ENCODE measurements around the gene LRCH1.

The LRCH1 gene

DNA sequence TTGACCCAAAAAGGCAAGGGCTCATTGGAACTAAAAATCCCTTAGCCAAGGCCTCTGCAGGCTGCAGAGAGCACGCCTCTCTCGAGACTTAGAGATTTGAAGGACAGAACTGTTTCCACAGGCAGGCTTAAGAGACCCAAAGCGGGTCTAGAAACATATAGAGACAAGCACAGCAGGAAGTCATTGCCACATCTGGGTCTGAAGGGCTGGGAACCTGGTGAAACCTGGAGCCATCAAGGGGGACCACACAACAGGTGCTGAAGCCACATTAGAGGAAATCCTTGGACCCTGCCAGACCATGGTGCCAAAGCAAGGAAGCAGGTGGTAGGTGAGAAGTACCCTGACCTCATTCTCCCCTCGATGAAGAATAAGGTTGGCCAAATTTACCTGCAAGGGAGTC lies 33.8 kb upstream of the LRCH1 start:
- H3K4me1 ChIP-seq (ENCODE audit: control extremely low read depth in 1 of 4, control insufficient read depth in 4 of 4, insufficient read depth in 4 of 4, low read length in 3 of 4) = peaks cover 2 to 10% (median 7%) of the 10 kb centered on the region in 4 experiments
- POLR2A ChIA-PET = no interaction called here
- H3K27ac ChIP-seq (ENCODE audit: insufficient read depth in 1 of 2, low read depth in 1 of 2, low read length in 2 of 2, poor library complexity in 1 of 2, severe bottlenecking in 2 of 2) = no peak overlapping the region
- no peak overlapping the region for H3K4me3 ChIP-seq (ENCODE audit: control insufficient read depth in 1 of 7, extremely low read depth in 1 of 7, insufficient read depth in 4 of 7, low read depth in 2 of 7, low read length in 6 of 7)
- H3K9me3 ChIP-seq (ENCODE audit: control extremely low read depth in 1 of 5, control insufficient read depth in 4 of 5, insufficient read depth in 2 of 5, low read depth in 1 of 5, low read length in 4 of 5) = peaks cover 0 to 6% (median 3%) of the 10 kb centered on the region in 5 experiments
- 87% methylated on average over 4 of the region's 4 CpGs for WGBS (ENCODE audit: insufficient coverage)
- peak in 1 of 3 donors; percentile 18 for DNase-seq
- CTCF ChIA-PET = interaction anchor here (1.6 kb wide), 1 partner anchor 51 kb away, joined by 3 read pairs; no protein-coding TSS in a partner anchor
- H3K36me3 ChIP-seq (ENCODE audit: control insufficient read depth in 4 of 4, insufficient read depth in 4 of 4, low read length in 3 of 4) = no peaks in the 10 kb centered on the region
- H3K27me3 ChIP-seq (replicated peaks in 2 of 5; ENCODE audit: control insufficient read depth in 4 of 5, insufficient read depth in 5 of 5, low read length in 4 of 5) = no peaks in the 10 kb centered on the region

- ChIA-PET CTCF (interaction anchor here (1.2 to 1.7 kb wide), 4 partner anchors 13 to 52 kb away, joined by 3 to 5 read pairs (median 4); no protein-coding TSS in a partner anchor), POLR2A (no interaction called here)
- Histone ChIP-seq H3K27me3 (replicated peaks in 2 of 5; ENCODE audit: control insufficient read depth in 4 of 5, insufficient read depth in 5 of 5, low read length in 4 of 5) (no peaks in the 10 kb centered on the region), H3K27ac (ENCODE audit: insufficient read depth in 1 of 2, low read depth in 1 of 2, low read length in 2 of 2, poor library complexity in 1 of 2, severe bottlenecking in 2 of 2) (no peak overlapping the region), H3K9me3 (ENCODE audit: control extremely low read depth in 1 of 5, control insufficient read depth in 4 of 5, insufficient read depth in 2 of 5, low read depth in 1 of 5, low read length in 4 of 5) (peaks cover 0 to 6% (median 3%) of the 10 kb centered on the region in 5 experiments), H3K4me3 (ENCODE audit: control insufficient read depth in 1 of 7, extremely low read depth in 1 of 7, insufficient read depth in 4 of 7, low read depth in 2 of 7, low read length in 6 of 7) (peak overlapping the region in 1 of 7 experiments; percentile 11), H3K36me3 (ENCODE audit: control insufficient read depth in 4 of 4, insufficient read depth in 4 of 4, low read length in 3 of 4) (no peaks in the 10 kb centered on the region), H3K4me1 (ENCODE audit: control extremely low read depth in 1 of 4, control insufficient read depth in 4 of 4, insufficient read depth in 4 of 4, low read length in 3 of 4) (peaks cover 2 to 10% (median 7%) of the 10 kb centered on the region in 4 experiments)
- peak in 1 of 3 donors; percentile 9 for DNase-seq
- 21% methylated on average over 2 of the region's 2 CpGs for WGBS (ENCODE audit: insufficient coverage)
Observed at GRCh38 chr13:46520166-46520565, 32.8 kb upstream of the LRCH1 start.

GRCh38 chr13:46521486-46521885 lies 31.5 kb upstream of the LRCH1 start:
- CTCF ChIA-PET = interaction anchor here (1.4 to 1.7 kb wide), 2 partner anchors 29 to 30 kb away, joined by 4 to 5 read pairs; no protein-coding TSS in a partner anchor
- Histone ChIP-seq H3K4me1 (ENCODE audit: control extremely low read depth in 1 of 4, control insufficient read depth in 4 of 4, insufficient read depth in 4 of 4, low read length in 3 of 4) (peaks cover 2 to 10% (median 7%) of the 10 kb centered on the region in 4 experiments), H3K9me3 (ENCODE audit: control extremely low read depth in 1 of 5, control insufficient read depth in 4 of 5, insufficient read depth in 2 of 5, low read depth in 1 of 5, low read length in 4 of 5) (peaks cover 0 to 6% (median 3%) of the 10 kb centered on the region in 5 experiments), H3K27me3 (replicated peaks in 2 of 5; ENCODE audit: control insufficient read depth in 4 of 5, insufficient read depth in 5 of 5, low read length in 4 of 5) (no peaks in the 10 kb centered on the region), H3K36me3 (ENCODE audit: control insufficient read depth in 4 of 4, insufficient read depth in 4 of 4, low read length in 3 of 4) (no peaks in the 10 kb centered on the region), H3K4me3 (ENCODE audit: control insufficient read depth in 1 of 7, extremely low read depth in 1 of 7, insufficient read depth in 4 of 7, low read depth in 2 of 7, low read length in 6 of 7) (no peak overlapping the region), H3K27ac (ENCODE audit: insufficient read depth in 1 of 2, low read depth in 1 of 2, low read length in 2 of 2, poor library complexity in 1 of 2, severe bottlenecking in 2 of 2) (no peak overlapping the region)
- 100% methylated on average over 1 of the region's 3 CpGs for WGBS (ENCODE audit: insufficient coverage)
- DNase-seq = no peak
- POLR2A ChIA-PET = interaction anchor here (0.6 kb wide), 1 partner anchor 25 kb away, joined by 3 read pairs; no protein-coding TSS in a partner anchor

DNA sequence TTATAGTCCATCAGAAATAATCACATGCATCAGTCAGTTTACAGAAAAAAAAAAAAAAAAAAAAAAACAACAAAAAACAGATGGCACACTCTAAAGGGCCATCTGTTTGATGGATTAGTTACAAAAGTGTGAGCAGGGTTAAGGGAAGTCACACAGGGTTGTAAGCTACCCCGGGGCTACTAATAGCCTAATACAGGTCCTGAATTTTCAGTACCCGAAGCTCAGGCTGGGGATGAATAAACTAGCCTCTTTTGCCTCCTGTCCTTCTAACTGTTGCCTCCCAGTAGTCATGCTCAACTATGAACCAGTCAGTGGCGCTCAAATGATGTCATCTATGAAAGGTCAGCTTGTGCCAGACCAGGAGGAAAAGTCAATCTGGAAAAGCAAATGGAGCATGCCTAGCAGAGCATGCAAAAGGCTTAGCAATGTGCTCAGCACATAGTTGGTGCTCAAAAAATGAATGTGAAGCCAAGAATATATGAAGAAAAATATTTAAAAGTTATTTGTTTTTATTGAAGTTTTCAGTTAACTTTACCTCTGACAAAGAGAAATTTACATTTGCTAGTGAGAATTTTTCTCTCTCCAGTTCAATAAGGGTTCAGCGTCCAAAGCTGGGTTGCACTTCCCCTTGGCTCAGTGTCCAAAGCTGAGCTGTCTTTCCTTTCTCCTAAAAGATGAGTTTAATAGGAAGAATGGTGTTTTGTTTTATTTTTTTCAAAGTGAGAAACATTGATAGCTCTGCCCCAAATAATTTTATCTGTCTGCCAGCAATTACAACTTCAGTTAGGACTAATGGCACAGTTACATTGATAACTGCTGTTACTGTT lies 30.8 kb upstream of the LRCH1 start:
- Histone ChIP-seq H3K27ac (ENCODE audit: insufficient read depth in 1 of 2, low read depth in 1 of 2, low read length in 2 of 2, poor library complexity in 1 of 2, severe bottlenecking in 2 of 2) (no peak overlapping the region), H3K4me1 (ENCODE audit: control extremely low read depth in 1 of 4, control insufficient read depth in 4 of 4, insufficient read depth in 4 of 4, low read length in 3 of 4) (peaks cover 2 to 10% (median 7%) of the 10 kb centered on the region in 4 experiments), H3K4me3 (ENCODE audit: control insufficient read depth in 1 of 7, extremely low read depth in 1 of 7, insufficient read depth in 4 of 7, low read depth in 2 of 7, low read length in 6 of 7) (no peak overlapping the region), H3K9me3 (ENCODE audit: control extremely low read depth in 1 of 5, control insufficient read depth in 4 of 5, insufficient read depth in 2 of 5, low read depth in 1 of 5, low read length in 4 of 5) (peaks cover 0 to 6% (median 3%) of the 10 kb centered on the region in 5 experiments), H3K36me3 (ENCODE audit: control insufficient read depth in 4 of 4, insufficient read depth in 4 of 4, low read length in 3 of 4) (no peaks in the 10 kb centered on the region), H3K27me3 (replicated peaks in 2 of 5; ENCODE audit: control insufficient read depth in 4 of 5, insufficient read depth in 5 of 5, low read length in 4 of 5) (no peaks in the 10 kb centered on the region)
- ChIA-PET POLR2A (interaction anchor here (0.6 kb wide), 1 partner anchor 25 kb away, joined by 3 read pairs; no protein-coding TSS in a partner anchor), CTCF (interaction anchor here (1.4 to 1.5 kb wide), 3 partner anchors 12 to 199 kb away, joined by 4 to 5 read pairs (median 5); no protein-coding TSS in a partner anchor)
- 67% methylated on average over 3 of the region's 4 CpGs for WGBS (ENCODE audit: insufficient coverage)
- DNase-seq = no peak

- H3K36me3 ChIP-seq (ENCODE audit: control insufficient read depth in 4 of 4, insufficient read depth in 4 of 4, low read length in 3 of 4) = no peaks in the 10 kb centered on the region
- POLR2A ChIA-PET = no interaction called here
- no peak overlapping the region for H3K4me3 ChIP-seq (ENCODE audit: control insufficient read depth in 1 of 7, extremely low read depth in 1 of 7, insufficient read depth in 4 of 7, low read depth in 2 of 7, low read length in 6 of 7)
- CTCF ChIA-PET = interaction anchor here (1.4 to 1.5 kb wide), 3 partner anchors 11 to 199 kb away, joined by 4 to 5 read pairs (median 5); no protein-coding TSS in a partner anchor
- no peak overlapping the region for H3K27ac ChIP-seq (ENCODE audit: insufficient read depth in 1 of 2, low read depth in 1 of 2, low read length in 2 of 2, poor library complexity in 1 of 2, severe bottlenecking in 2 of 2)
- no peak for DNase-seq
- H3K4me1 ChIP-seq (ENCODE audit: control extremely low read depth in 1 of 4, control insufficient read depth in 4 of 4, insufficient read depth in 4 of 4, low read length in 3 of 4) = peaks cover 2 to 10% (median 7%) of the 10 kb centered on the region in 4 experiments
- H3K27me3 ChIP-seq (replicated peaks in 2 of 5; ENCODE audit: control insufficient read depth in 4 of 5, insufficient read depth in 5 of 5, low read length in 4 of 5) = no peaks in the 10 kb centered on the region
- peaks cover 0 to 6% (median 3%) of the 10 kb centered on the region in 5 experiments for H3K9me3 ChIP-seq (ENCODE audit: control extremely low read depth in 1 of 5, control insufficient read depth in 4 of 5, insufficient read depth in 2 of 5, low read depth in 1 of 5, low read length in 4 of 5)
Observed at GRCh38 chr13:46522748-46523030, 30.3 kb upstream of the LRCH1 start.

- Histone ChIP-seq H3K27ac (ENCODE audit: insufficient read depth in 1 of 2, low read depth in 1 of 2, low read length in 2 of 2, poor library complexity in 1 of 2, severe bottlenecking in 2 of 2) (no peak overlapping the region), H3K36me3 (ENCODE audit: control insufficient read depth in 4 of 4, insufficient read depth in 4 of 4, low read length in 3 of 4) (no peaks in the 10 kb centered on the region), H3K27me3 (replicated peaks in 2 of 5; ENCODE audit: control insufficient read depth in 4 of 5, insufficient read depth in 5 of 5, low read length in 4 of 5) (no peaks in the 10 kb centered on the region), H3K4me3 (ENCODE audit: control insufficient read depth in 1 of 7, extremely low read depth in 1 of 7, insufficient read depth in 4 of 7, low read depth in 2 of 7, low read length in 6 of 7) (no peak overlapping the region), H3K9me3 (ENCODE audit: control extremely low read depth in 1 of 5, control insufficient read depth in 4 of 5, insufficient read depth in 2 of 5, low read depth in 1 of 5, low read length in 4 of 5) (peaks cover 0 to 6% (median 3%) of the 10 kb centered on the region in 5 experiments), H3K4me1 (ENCODE audit: control extremely low read depth in 1 of 4, control insufficient read depth in 4 of 4, insufficient read depth in 4 of 4, low read length in 3 of 4) (peaks cover 2 to 10% (median 7%) of the 10 kb centered on the region in 4 experiments)
- no CpG with 5 or more reads among the region's 2 CpGs for WGBS (ENCODE audit: insufficient coverage)
- ChIA-PET CTCF (interaction anchor here (1.4 to 1.5 kb wide), 2 partner anchors 30 to 197 kb away, joined by 3 to 5 read pairs; no protein-coding TSS in a partner anchor), POLR2A (no interaction called here)
- DNase-seq = no peak
Observed at GRCh38 chr13:46523972-46524752, 28.8 kb upstream of the LRCH1 start.

Measured in common myeloid progenitor, CD34-positive (primary cell).